ENCODE data around the gene C1GALT1.

C1GALT1 gene

GRCh38 chr7:7290429-7291122 is 108.2 kb downstream of the C1GALT1 start:
- no peak for DNase-seq

- DNase-seq: no peak
Observed at GRCh38 chr7:7292085-7292484, 109.7 kb downstream of the C1GALT1 start.

DNA sequence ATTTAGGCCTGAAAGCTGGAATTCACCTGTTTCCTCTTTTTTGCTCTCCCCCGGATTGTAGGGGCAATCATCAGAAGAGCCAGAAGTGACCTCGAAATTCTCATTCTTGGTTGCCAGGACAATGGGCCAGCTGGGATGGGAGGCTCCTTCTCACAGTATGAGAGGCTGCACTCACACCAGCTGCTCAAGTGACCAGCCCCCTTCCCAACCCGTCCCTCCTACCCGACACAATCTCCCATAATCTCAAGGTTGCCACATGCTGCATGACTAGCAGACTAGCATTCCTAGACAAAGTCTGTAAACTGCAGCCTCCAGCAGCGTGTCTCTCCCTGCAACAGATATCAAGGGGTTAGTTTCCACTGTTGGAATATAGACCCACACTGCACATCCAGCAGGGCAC is 110.3 kb downstream of the C1GALT1 start:
- no peak for DNase-seq

DNA sequence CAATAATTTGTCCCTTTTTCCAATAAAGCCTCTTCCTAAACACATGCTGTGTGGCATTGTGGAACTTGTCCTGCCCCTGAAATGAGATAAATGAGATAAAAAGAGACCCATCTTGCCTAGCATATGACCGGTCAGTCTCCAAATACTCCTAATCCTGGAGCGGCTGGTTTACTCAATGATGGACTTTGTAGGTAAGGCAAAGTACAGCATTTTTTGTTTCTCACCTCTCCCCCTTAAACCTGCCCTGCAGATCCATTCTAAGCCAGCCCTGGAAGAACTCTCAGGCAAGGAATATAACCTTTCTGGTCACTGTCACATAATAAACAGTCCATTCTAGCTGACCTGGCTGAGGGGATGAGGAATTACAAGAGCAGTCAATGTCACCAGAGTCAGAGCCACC is 110.7 kb downstream of the C1GALT1 start:
- no peak for DNase-seq

GRCh38 chr7:7294911-7295310 is 112.6 kb downstream of the C1GALT1 start:
- DNase-seq: no peak
